ENCODE measurements around the gene LRBA.

The LRBA gene

DNA sequence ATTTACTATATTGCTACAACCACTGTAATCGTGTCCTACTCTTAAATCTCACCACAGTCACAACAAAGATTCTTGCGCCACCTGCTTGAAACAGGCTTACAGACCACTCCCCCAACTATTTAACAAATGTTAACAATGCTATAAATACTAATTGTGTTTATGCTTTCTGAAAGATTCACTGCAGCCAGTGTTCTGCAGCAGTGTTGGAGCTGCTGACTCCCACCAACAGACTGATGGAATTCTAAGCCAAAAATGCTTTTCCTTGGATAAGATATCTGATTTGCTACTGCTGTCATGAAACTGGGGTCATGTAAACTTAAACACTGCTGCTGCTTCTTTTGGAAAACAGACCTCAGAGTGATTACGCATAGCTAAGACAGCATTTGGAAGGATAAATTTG lies 677.4 kb downstream of the LRBA start:
- no peak overlapping the region for H3K4me2 ChIP-seq (ENCODE audit: low read length)
- H3K9me3 ChIP-seq (ENCODE audit: low read length) = no peaks in the 10 kb centered on the region
- H2AFZ ChIP-seq (ENCODE audit: low read length) = no peak overlapping the region
- TF ChIP-seq EZH2 (IDR thresholded peaks at IDR 0.05; ENCODE audit: borderline replicate concordance, low read length) = no peak
- TF ChIP-seq, protein P1, sequence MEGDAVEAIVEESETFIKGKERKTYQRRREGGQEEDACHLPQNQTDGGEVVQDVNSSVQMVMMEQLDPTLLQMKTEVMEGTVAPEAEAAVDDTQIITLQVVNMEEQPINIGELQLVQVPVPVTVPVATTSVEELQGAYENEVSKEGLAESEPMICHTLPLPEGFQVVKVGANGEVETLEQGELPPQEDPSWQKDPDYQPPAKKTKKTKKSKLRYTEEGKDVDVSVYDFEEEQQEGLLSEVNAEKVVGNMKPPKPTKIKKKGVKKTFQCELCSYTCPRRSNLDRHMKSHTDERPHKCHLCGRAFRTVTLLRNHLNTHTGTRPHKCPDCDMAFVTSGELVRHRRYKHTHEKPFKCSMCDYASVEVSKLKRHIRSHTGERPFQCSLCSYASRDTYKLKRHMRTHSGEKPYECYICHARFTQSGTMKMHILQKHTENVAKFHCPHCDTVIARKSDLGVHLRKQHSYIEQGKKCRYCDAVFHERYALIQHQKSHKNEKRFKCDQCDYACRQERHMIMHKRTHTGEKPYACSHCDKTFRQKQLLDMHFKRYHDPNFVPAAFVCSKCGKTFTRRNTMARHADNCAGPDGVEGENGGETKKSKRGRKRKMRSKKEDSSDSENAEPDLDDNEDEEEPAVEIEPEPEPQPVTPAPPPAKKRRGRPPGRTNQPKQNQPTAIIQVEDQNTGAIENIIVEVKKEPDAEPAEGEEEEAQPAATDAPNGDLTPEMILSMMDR (IDR thresholded peaks at IDR 0.05; ENCODE audit: low read length) = no peak
- no peak overlapping the region for H3K4me3 ChIP-seq (ENCODE audit: low read depth, low read length, poor library complexity, severe bottlenecking)
- no peaks in the 10 kb centered on the region for H3F3A ChIP-seq (ENCODE audit: insufficient read depth, low read length)
- H3K4me1 ChIP-seq (ENCODE audit: insufficient read depth, low read length, severe bottlenecking) = no peaks in the 10 kb centered on the region
- H3K36me3 ChIP-seq (ENCODE audit: insufficient read depth, low read length) = no peaks in the 10 kb centered on the region
- no peaks in the 10 kb centered on the region for H3K79me2 ChIP-seq (ENCODE audit: insufficient read depth, low read length)
- no peaks in the 10 kb centered on the region for H4K20me1 ChIP-seq (ENCODE audit: insufficient read depth, low read length)
- no peaks in the 10 kb centered on the region for H3K27me3 ChIP-seq (ENCODE audit: insufficient read depth, low read length)
- H3K9ac ChIP-seq (ENCODE audit: low read length) = no peak overlapping the region
- H3K9me2 ChIP-seq (ENCODE audit: low read depth, low read length) = no peaks in the 10 kb centered on the region
- no peak overlapping the region for H3K27ac ChIP-seq (ENCODE audit: low read depth, low read length, poor library complexity, severe bottlenecking)

DNA sequence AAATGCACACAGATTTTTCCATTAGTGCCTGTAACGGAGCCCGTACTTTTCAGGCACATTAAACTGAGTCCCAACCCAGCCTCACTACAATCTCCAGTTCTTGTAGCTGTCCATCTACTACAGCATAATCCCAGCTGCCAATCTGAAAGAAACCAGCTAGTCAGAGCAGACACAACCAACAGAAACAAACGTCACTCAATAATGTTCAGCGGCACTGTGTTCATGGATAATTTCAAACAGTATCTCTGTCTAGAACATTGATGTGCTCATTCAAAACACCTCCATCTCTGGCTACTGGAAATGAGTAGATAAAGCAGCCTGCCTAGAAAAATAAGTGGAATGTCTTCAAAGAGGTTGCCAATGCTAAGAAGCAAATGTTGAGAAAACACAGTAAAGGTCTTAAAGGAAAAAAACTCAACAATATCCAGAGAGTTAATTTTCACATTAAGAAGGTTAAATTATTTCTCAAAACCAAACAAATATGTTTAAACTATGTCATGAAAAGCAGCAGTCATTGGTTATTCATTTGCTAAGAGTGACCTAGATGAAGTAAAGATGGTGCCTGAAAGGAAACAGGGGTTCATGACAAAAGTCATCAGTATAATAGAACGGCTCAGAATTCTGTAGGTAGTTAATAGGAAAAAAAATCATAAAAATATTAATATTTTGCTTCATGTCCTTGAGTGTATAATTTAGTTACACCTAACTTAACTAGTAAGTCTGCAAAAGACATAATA lies 678.2 kb downstream of the LRBA start:
- no peak overlapping the region for H3K27ac ChIP-seq (ENCODE audit: low read depth, low read length, poor library complexity, severe bottlenecking)
- H2AFZ ChIP-seq (ENCODE audit: low read length) = no peak overlapping the region

DNA sequence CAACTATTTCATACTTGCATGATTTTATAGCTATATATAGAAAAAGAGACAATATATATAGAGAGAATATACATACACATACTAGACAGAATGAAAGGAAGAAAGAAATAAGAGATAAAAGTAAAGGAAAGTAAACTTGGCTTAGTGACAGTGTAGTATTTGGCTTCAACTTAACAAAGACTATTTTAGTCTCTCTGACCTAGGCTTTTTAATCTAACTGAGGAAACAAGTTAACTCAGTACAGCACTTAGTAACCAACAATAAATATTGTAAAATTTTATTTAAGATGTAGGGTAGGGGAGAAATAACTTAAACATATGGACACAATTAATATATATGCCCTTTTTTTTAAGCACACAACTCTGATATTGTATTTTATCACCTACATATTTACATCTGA lies 682.1 kb downstream of the LRBA start:
- no peak overlapping the region for H3K27ac ChIP-seq (ENCODE audit: low read depth, low read length, poor library complexity, severe bottlenecking)
- no peaks in the 10 kb centered on the region for H3F3A ChIP-seq (ENCODE audit: insufficient read depth, low read length)

More for the DNA sequence above, 678.2 kb downstream of the LRBA start:
- H3K9me2 ChIP-seq (ENCODE audit: low read depth, low read length) = no peaks in the 10 kb centered on the region
- H3K27me3 ChIP-seq (ENCODE audit: insufficient read depth, low read length) = no peaks in the 10 kb centered on the region
- H3K4me1 ChIP-seq (ENCODE audit: insufficient read depth, low read length, severe bottlenecking) = no peaks in the 10 kb centered on the region
- H3F3A ChIP-seq (ENCODE audit: insufficient read depth, low read length) = no peaks in the 10 kb centered on the region
- no peak overlapping the region for H3K4me3 ChIP-seq (ENCODE audit: low read depth, low read length, poor library complexity, severe bottlenecking)
- TF ChIP-seq, protein P1 (IDR thresholded peaks at IDR 0.05; ENCODE audit: low read length) = no peak
- TF ChIP-seq EZH2 (IDR thresholded peaks at IDR 0.05; ENCODE audit: borderline replicate concordance, low read length) = no peak
- no peaks in the 10 kb centered on the region for H3K79me2 ChIP-seq (ENCODE audit: insufficient read depth, low read length)
- H3K36me3 ChIP-seq (ENCODE audit: insufficient read depth, low read length) = no peaks in the 10 kb centered on the region
- H3K9me3 ChIP-seq (ENCODE audit: low read length) = no peaks in the 10 kb centered on the region
- no peak overlapping the region for H3K4me2 ChIP-seq (ENCODE audit: low read length)
- H4K20me1 ChIP-seq (ENCODE audit: insufficient read depth, low read length) = no peaks in the 10 kb centered on the region
- H3K9ac ChIP-seq (ENCODE audit: low read length) = no peak overlapping the region

More for the DNA sequence above, 682.1 kb downstream of the LRBA start:
- no peaks in the 10 kb centered on the region for H3K36me3 ChIP-seq (ENCODE audit: insufficient read depth, low read length)
- H3K79me2 ChIP-seq (ENCODE audit: insufficient read depth, low read length) = no peaks in the 10 kb centered on the region
- no peaks in the 10 kb centered on the region for H4K20me1 ChIP-seq (ENCODE audit: insufficient read depth, low read length)
- no peaks in the 10 kb centered on the region for H3K27me3 ChIP-seq (ENCODE audit: insufficient read depth, low read length)
- H3K9me3 ChIP-seq (ENCODE audit: low read length) = no peaks in the 10 kb centered on the region
- no peak overlapping the region for H2AFZ ChIP-seq (ENCODE audit: low read length)
- TF ChIP-seq EZH2 (IDR thresholded peaks at IDR 0.05; ENCODE audit: borderline replicate concordance, low read length) = no peak
- TF ChIP-seq, protein P1 (IDR thresholded peaks at IDR 0.05; ENCODE audit: low read length) = no peak
- H3K4me2 ChIP-seq (ENCODE audit: low read length) = no peak overlapping the region
- H3K4me3 ChIP-seq (ENCODE audit: low read depth, low read length, poor library complexity, severe bottlenecking) = no peak overlapping the region
- peaks cover 11% of the 10 kb centered on the region for H3K4me1 ChIP-seq (ENCODE audit: insufficient read depth, low read length, severe bottlenecking)
- H3K9ac ChIP-seq (ENCODE audit: low read length) = no peak overlapping the region
- no peaks in the 10 kb centered on the region for H3K9me2 ChIP-seq (ENCODE audit: low read depth, low read length)

All from OCI-LY1 (cell line).